Osteocyte (in vitro differentiated cells): Measurements from ENCODE around the gene SLC25A11. TPM values are rescaled to one million over a fixed set of nuclear protein-coding genes. Genes with fewer than 3 reads are reported as not detected.
A peak's percentile ranks its signal among the peaks of the same experiment; 100 is the strongest.

Experiments used
- DNase-seq: peaks from one replicate; pipeline ENCODE4 v3.0.0; 2021; ENCODE audit warnings: mixed read lengths; ENCODE audit not compliant: unreplicated experiment; ENCODE audit errors: extremely low spot score
- H3K27ac Mint-ChIP-seq: one replicate; pipeline ENCODE4 v1.8.0; 2021; ENCODE audit warnings: mild to moderate bottlenecking, mixed read lengths; ENCODE audit not compliant: unreplicated experiment
- H3K27me3 Mint-ChIP-seq: one replicate; pipeline ENCODE4 v1.8.0; 2021; ENCODE audit warnings: mixed read lengths; ENCODE audit not compliant: unreplicated experiment
- H3K36me3 Mint-ChIP-seq: one replicate; pipeline ENCODE4 v1.8.0; 2021; ENCODE audit warnings: mixed read lengths; ENCODE audit not compliant: unreplicated experiment
- H3K4me1 Mint-ChIP-seq: one replicate; pipeline ENCODE4 v1.8.0; 2021; ENCODE audit warnings: mixed read lengths; ENCODE audit not compliant: unreplicated experiment
- H3K4me3 Mint-ChIP-seq: one replicate; pipeline ENCODE4 v1.8.0; 2021; ENCODE audit warnings: mild to moderate bottlenecking, moderate library complexity, mixed read lengths; ENCODE audit not compliant: unreplicated experiment
- H3K9me3 Mint-ChIP-seq: one replicate; pipeline ENCODE4 v1.8.0; 2021; ENCODE audit warnings: mixed read lengths; ENCODE audit not compliant: unreplicated experiment
- total RNA-seq: library from RNA; stranded (reverse); gene quantifications from 2 replicates; pipeline ENCODE4 v1.2.1, GENCODE V29; 2021
- TF ChIP-seq, protein P1 (sequence below): fragments of 200-600 bp; sonication (generic); IDR thresholded peaks from 2 replicates; pipeline ENCODE4 v1.5.0; 2021; ENCODE audit warnings: antibody characterized with exemption, mild to moderate bottlenecking, moderate library complexity

Gene SLC25A11
- total RNA-seq, 1 donor from 2014 or later = 59.6 TPM

DNA sequence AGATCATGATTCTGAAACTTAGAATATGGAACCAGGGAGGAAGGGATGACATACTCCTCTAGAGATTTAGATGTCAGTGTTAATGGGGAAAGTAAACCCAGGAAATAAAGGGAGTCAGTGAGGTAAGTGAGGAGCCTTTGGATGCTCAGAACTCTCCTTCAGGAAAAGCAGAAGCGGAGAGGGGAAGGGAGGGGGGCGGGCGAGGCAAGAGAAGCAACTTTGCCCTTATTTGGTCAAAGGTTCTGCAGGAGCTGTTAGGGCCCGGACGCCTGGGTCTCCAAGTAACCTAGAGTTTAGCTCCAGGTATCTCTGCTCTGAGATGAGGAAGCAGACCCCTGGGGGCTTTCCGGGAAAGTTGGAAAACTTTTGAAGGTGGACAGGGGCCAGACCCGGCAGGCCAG is 7.2 kb upstream of the SLC25A11 start:
- H3K4me1 Mint-ChIP-seq = peaks cover 48% of the 10 kb centered on the region
- no peaks in the 10 kb centered on the region for H3K27me3 Mint-ChIP-seq
- DNase-seq = no peak
- H3K27ac Mint-ChIP-seq = peak overlapping the region; percentile 73
- H3K4me3 Mint-ChIP-seq = peak overlapping the region; percentile 92
- TF ChIP-seq, protein P1, sequence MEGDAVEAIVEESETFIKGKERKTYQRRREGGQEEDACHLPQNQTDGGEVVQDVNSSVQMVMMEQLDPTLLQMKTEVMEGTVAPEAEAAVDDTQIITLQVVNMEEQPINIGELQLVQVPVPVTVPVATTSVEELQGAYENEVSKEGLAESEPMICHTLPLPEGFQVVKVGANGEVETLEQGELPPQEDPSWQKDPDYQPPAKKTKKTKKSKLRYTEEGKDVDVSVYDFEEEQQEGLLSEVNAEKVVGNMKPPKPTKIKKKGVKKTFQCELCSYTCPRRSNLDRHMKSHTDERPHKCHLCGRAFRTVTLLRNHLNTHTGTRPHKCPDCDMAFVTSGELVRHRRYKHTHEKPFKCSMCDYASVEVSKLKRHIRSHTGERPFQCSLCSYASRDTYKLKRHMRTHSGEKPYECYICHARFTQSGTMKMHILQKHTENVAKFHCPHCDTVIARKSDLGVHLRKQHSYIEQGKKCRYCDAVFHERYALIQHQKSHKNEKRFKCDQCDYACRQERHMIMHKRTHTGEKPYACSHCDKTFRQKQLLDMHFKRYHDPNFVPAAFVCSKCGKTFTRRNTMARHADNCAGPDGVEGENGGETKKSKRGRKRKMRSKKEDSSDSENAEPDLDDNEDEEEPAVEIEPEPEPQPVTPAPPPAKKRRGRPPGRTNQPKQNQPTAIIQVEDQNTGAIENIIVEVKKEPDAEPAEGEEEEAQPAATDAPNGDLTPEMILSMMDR = no peak
- H3K9me3 Mint-ChIP-seq = no peaks in the 10 kb centered on the region
- H3K36me3 Mint-ChIP-seq = peaks cover 17% of the 10 kb centered on the region

DNA sequence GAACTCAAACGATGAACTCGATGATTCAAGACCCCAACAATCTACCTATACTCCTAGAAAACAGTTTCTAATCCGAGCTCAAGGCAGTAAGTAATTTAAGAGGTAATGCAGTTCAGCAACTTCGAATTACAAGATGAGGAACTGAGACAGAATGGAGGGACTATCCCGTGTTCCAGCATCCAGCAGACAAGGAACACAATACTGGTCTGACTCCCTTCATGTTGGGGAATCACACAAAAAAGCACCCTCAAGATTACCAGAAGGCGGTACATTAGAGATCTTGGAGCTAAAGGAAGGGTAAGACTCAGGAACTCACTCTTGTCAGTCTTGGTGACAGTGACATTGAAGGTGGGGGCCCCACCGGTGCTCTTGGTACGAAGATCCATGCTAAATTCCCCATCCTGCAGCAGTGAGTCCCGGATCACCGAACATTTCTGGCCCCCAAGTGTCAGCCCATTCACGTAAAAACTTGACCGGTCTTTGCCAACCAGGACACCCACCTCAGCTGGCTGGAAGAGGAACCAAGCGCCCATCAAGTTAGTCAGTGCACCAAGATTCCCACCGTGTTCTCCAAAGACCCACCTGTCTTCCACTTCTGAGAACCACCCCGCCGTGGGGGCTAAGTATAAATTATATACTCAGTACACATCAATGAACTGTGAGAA is 6.6 kb upstream of the SLC25A11 start:
- Mint-ChIP-seq H3K9me3 (no peaks in the 10 kb centered on the region), H3K27me3 (no peaks in the 10 kb centered on the region), H3K27ac (peak overlapping the region; percentile 73), H3K36me3 (peaks cover 21% of the 10 kb centered on the region), H3K4me3 (peak overlapping the region; percentile 92), H3K4me1 (peaks cover 54% of the 10 kb centered on the region)
- TF ChIP-seq, protein P1 = no peak
- no peak for DNase-seq

DNA sequence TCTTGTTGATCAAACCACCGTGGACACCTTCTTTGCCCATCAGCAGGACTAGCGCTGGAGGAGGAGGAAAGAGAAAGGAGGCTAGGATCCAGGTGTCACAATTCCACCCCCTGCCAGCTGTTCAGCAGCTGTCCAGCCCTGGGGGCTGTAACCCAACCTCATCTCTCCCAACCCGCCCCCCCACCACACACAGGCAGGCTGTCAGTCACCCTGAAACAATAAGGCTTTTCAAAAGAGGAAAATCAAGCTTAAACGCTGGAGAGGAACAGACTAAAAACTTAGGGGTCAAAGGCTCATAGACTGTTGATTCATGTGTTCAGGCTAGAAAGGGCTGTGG is 6.1 kb upstream of the SLC25A11 start:
- no peak for DNase-seq
- TF ChIP-seq, protein P1 = no peak
- no peaks in the 10 kb centered on the region for H3K9me3 Mint-ChIP-seq
- H3K4me1 Mint-ChIP-seq = peaks cover 55% of the 10 kb centered on the region
- peaks cover 21% of the 10 kb centered on the region for H3K36me3 Mint-ChIP-seq
- H3K27me3 Mint-ChIP-seq = no peaks in the 10 kb centered on the region
- peak overlapping the region; percentile 88 for H3K27ac Mint-ChIP-seq
- H3K4me3 Mint-ChIP-seq = peak overlapping the region; percentile 92

DNA sequence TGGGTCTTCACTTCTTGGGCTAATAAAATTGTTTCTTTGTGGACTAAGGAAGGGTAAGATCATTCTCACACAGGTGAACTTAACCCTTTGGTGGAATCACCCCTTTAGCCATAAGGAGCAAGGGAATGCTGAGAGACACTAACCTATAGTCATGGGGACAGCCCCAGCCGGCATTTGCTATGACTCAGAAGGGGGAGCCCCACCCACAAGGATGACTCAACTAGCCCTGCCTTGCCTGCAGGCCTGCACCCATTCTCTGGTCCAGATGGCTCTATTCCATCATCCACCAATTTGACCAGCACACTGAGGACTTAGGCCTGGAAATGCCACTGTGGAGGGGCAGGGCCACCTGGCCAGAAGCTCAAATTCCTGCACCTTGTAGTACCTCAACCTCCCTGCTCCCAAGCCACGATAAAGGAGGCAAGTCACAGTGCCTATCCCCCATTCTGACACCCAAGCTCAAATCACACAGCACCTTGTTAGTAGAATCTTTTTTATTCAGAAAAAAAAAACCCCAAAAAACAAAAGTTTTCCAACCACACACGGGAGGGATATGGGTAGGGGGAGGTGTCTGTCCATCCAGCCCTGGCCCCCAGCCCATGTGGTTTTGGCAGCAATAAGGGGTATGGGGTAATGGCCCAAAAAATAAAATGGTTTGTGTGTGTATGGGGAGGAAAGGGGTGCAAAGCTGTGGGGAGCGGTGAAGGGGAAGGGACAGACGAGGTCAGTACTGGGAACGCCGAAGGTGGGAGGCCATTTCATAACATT is 5.5 kb upstream of the SLC25A11 start:
- Mint-ChIP-seq H3K27ac (peak overlapping the region; percentile 88), H3K27me3 (no peaks in the 10 kb centered on the region), H3K4me1 (peaks cover 51% of the 10 kb centered on the region), H3K4me3 (peak overlapping the region; percentile 62), H3K36me3 (peaks cover 21% of the 10 kb centered on the region), H3K9me3 (no peaks in the 10 kb centered on the region)
- TF ChIP-seq, protein P1 = no peak
- DNase-seq = no peak

DNA sequence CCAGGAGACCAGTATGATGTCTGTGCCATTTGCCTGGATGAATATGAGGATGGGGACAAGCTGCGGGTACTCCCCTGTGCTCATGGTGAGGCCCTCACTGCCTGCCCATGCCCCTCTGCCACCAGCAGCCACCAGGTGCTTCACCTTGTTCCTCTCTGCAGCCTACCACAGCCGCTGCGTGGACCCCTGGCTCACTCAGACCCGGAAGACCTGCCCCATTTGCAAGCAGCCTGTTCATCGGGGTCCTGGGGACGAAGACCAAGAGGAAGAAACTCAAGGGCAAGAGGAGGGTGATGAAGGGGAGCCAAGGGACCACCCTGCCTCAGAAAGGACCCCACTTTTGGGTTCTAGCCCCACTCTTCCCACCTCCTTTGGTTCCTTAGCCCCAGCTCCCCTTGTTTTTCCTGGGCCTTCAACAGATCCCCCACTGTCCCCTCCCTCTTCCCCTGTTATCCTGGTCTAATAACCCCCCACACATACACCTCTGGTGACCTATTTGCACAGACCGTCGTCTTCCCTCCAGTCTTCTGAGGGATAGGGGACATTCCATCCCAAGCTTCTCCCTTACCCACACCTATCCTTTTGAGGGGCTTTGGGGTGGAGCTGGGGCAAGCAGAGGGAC is 4.8 kb upstream of the SLC25A11 start:
- TF ChIP-seq, protein P1 = no peak
- peak overlapping the region; percentile 88 for H3K27ac Mint-ChIP-seq
- peak overlapping the region; percentile 62 for H3K4me3 Mint-ChIP-seq
- H3K4me1 Mint-ChIP-seq = peaks cover 51% of the 10 kb centered on the region
- H3K9me3 Mint-ChIP-seq = no peaks in the 10 kb centered on the region
- H3K27me3 Mint-ChIP-seq = no peaks in the 10 kb centered on the region
- DNase-seq = no peak
- H3K36me3 Mint-ChIP-seq = peaks cover 21% of the 10 kb centered on the region
